DND-41 (cell line): ENCODE measurements around the gene CYBB.

Experiments used
- ATAC-seq: fragments of 200-7000 bp; cut with Tn5 transposase; 3 replicates; pipeline ENCODE4 v1.9.1; 2021; ENCODE audit warnings: low read depth; ENCODE audit not compliant: insufficient read depth
- DNase-seq: peaks from one replicate; pipeline ENCODE4 v3.0.0-alpha.2; 2020
- H2AFZ ChIP-seq: 2 replicates; pipeline ENCODE4 v1.6.0; 2012; ENCODE audit warnings: low read depth, low read length
- H3K27ac ChIP-seq: 2 replicates; pipeline ENCODE4 v1.5.1; 2012; ENCODE audit warnings: low read length, inconsistent platforms
- H3K27me3 ChIP-seq: fragments of 200-600 bp; sonication (generic); 2 replicates; pipeline ENCODE4 v1.6.0; 2012; ENCODE audit warnings: low read length, mild to moderate bottlenecking, inconsistent platforms; ENCODE audit not compliant: insufficient read depth, poor library complexity
- H3K36me3 ChIP-seq: 2 replicates; pipeline ENCODE4 v1.5.1; 2012; ENCODE audit warnings: low read length, inconsistent platforms; ENCODE audit not compliant: insufficient read depth
- H3K4me1 ChIP-seq: 2 replicates; pipeline ENCODE4 v1.5.1; 2012; ENCODE audit warnings: mild to moderate bottlenecking, low read length; ENCODE audit not compliant: insufficient read depth
- H3K4me2 ChIP-seq: 2 replicates; pipeline ENCODE4 v1.6.0; 2012; ENCODE audit warnings: mild to moderate bottlenecking, moderate library complexity, low read length, inconsistent platforms; ENCODE audit not compliant: insufficient read depth
- H3K4me3 ChIP-seq, 2 experiments: fragments of 200-600 bp in 1 of 2; shearing (Covaris generic) in 1 of 2; 2 replicates each; pipeline ENCODE4 v1.5.1; 2012 to 2016; ENCODE audit warnings: inconsistent platforms in 2 of 2, low read length in 2 of 2, mild to moderate bottlenecking in 2 of 2, low read depth in 1 of 2, moderate library complexity in 1 of 2
- H3K79me2 ChIP-seq: 2 replicates; pipeline ENCODE4 v1.6.0; 2012; ENCODE audit warnings: low read length, inconsistent platforms; ENCODE audit not compliant: insufficient read depth
- H3K9ac ChIP-seq: 2 replicates; pipeline ENCODE4 v1.6.0; 2012; ENCODE audit warnings: low read depth, mild to moderate bottlenecking, inconsistent platforms, low read length, moderate library complexity
- H3K9me3 ChIP-seq: 2 replicates; pipeline ENCODE4 v1.5.1; 2012; ENCODE audit warnings: low read length, moderate library complexity, mild to moderate bottlenecking, inconsistent platforms; ENCODE audit not compliant: insufficient read depth, severe bottlenecking
- H4K20me1 ChIP-seq: 2 replicates; pipeline ENCODE4 v1.6.0; 2012; ENCODE audit warnings: low read length; ENCODE audit not compliant: insufficient read depth
- CTCF ChIP-seq: IDR thresholded peaks from 2 replicates; pipeline ENCODE4 v1.5.1; 2012; ENCODE audit warnings: borderline replicate concordance, low read length, moderate library complexity, mild to moderate bottlenecking; ENCODE audit not compliant: poor library complexity, severe bottlenecking; ENCODE audit errors: extremely low read depth
- EZH2 ChIP-seq: IDR thresholded peaks from 3 replicates; pipeline ENCODE4 v1.6.1; 2012; ENCODE audit warnings: borderline replicate concordance, low read depth, mild to moderate bottlenecking, moderate library complexity, low read length, inconsistent platforms; ENCODE audit not compliant: severe bottlenecking

The CYBB gene

GRCh38 chrX:37796310-37796709 is 16.5 kb downstream of the CYBB start:
- ATAC-seq (no peak), DNase-seq (no peak)
- H4K20me1 ChIP-seq: no peaks in the 10 kb centered on the region
- no peak overlapping the region for H3K4me2 ChIP-seq
- no peak overlapping the region for H3K9ac ChIP-seq
- no peak overlapping the region for H3K4me3 ChIP-seq
- no peaks in the 10 kb centered on the region for H3K9me3 ChIP-seq
- no peak overlapping the region for H2AFZ ChIP-seq
- no peaks in the 10 kb centered on the region for H3K36me3 ChIP-seq
- peaks cover 32% of the 10 kb centered on the region for H3K4me1 ChIP-seq
- no peaks in the 10 kb centered on the region for H3K27me3 ChIP-seq
- H3K79me2 ChIP-seq: no peaks in the 10 kb centered on the region
- no peak for TF ChIP-seq CTCF
- TF ChIP-seq EZH2: no peak
- H3K27ac ChIP-seq: no peak overlapping the region; the same call in none of the 2 replicates

- H3K79me2 ChIP-seq: no peaks in the 10 kb centered on the region
- no peak overlapping the region for H2AFZ ChIP-seq
- H3K4me1 ChIP-seq: peaks cover 37% of the 10 kb centered on the region
- ATAC-seq: peak; percentile 97
- no peak overlapping the region for H3K9ac ChIP-seq
- H3K4me2 ChIP-seq: no peak overlapping the region
- TF ChIP-seq CTCF: no peak
- TF ChIP-seq EZH2: no peak
- H3K27ac ChIP-seq: peak overlapping the region; percentile 72
- no peak overlapping the region for H3K4me3 ChIP-seq
- H3K27me3 ChIP-seq: no peaks in the 10 kb centered on the region
- DNase-seq: peak; percentile 55
- no peaks in the 10 kb centered on the region for H4K20me1 ChIP-seq
- H3K9me3 ChIP-seq: no peaks in the 10 kb centered on the region
- no peaks in the 10 kb centered on the region for H3K36me3 ChIP-seq
These were observed 16.9 kb downstream of the CYBB start for GRCh38 chrX:37796805-37797204.

- peaks cover 50% of the 10 kb centered on the region for H3K4me1 ChIP-seq
- no peak overlapping the region for H3K27ac ChIP-seq
- ATAC-seq: no peak
These were observed 20.1 kb downstream of the CYBB start for GRCh38 chrX:37799936-37800335.

More at GRCh38 chrX:37799936-37800335, 20.1 kb downstream of the CYBB start:
- no peak for TF ChIP-seq EZH2
- TF ChIP-seq CTCF: no peak
- Histone ChIP-seq H4K20me1 (no peaks in the 10 kb centered on the region), H3K27me3 (no peaks in the 10 kb centered on the region), H3K9me3 (no peaks in the 10 kb centered on the region), H2AFZ (no peak overlapping the region), H3K4me2 (no peak overlapping the region), H3K9ac (no peak overlapping the region), H3K79me2 (no peaks in the 10 kb centered on the region), H3K4me3 (no peak overlapping the region), H3K36me3 (no peaks in the 10 kb centered on the region)
- DNase-seq: no peak
